HL-60 (cell line): ENCODE measurements around the gene ATPAF2.

ENCODE experiments used
- DNase-seq, 2 experiments: peaks; one replicate each; pipeline ENCODE4 v3.0.0-alpha.2; 2010 to 2020; ENCODE audit warnings: low read depth in 1 of 2, low spot score in 1 of 2
- H3K27ac ChIP-seq: fragments of 250-450 bp; sonication (Bioruptor Pico); replicated peaks from 2 replicates; pipeline ENCODE4 v1.5.1; 2020; ENCODE audit warnings: mild to moderate bottlenecking, moderate library complexity
- H3K27me3 ChIP-seq: fragments of 250-450 bp; sonication (Bioruptor Pico); 2 replicates; pipeline ENCODE4 v1.5.1; 2021; ENCODE audit warnings: mild to moderate bottlenecking, moderate library complexity; ENCODE audit not compliant: insufficient read depth, poor library complexity, severe bottlenecking
- H3K4me3 ChIP-seq: replicated peaks from 2 replicates; pipeline ENCODE4 v1.5.1; 2011; ENCODE audit warnings: mild to moderate bottlenecking, control low read depth, low read length; ENCODE audit not compliant: insufficient read depth
- CTCF ChIP-seq: IDR thresholded peaks from one replicate; pipeline ENCODE4 v1.5.1; 2011; ENCODE audit warnings: low read length, control low read depth, inconsistent platforms; ENCODE audit not compliant: insufficient read depth
- GABPA ChIP-seq: IDR thresholded peaks from 2 replicates; pipeline ENCODE4 v1.6.1; 2012; ENCODE audit warnings: low read depth
- POLR2AphosphoS5 ChIP-seq: IDR thresholded peaks from 2 replicates; pipeline ENCODE4 v1.6.1; 2012; ENCODE audit warnings: low read depth
- REST ChIP-seq: IDR thresholded peaks from 2 replicates; pipeline ENCODE4 v1.6.1; 2012; ENCODE audit warnings: low read depth; ENCODE audit not compliant: insufficient replicate concordance
- SPI1 ChIP-seq: IDR thresholded peaks from 2 replicates; pipeline ENCODE4 v1.6.1; 2012; ENCODE audit warnings: low read depth, mild to moderate bottlenecking, borderline replicate concordance

The ATPAF2 gene

GRCh38 chr17:18028114-18028951, 10.6 kb downstream of the ATPAF2 start:
- TF ChIP-seq REST (no peak), GABPA (no peak), POLR2AphosphoS5 (no peak)
- no peaks in the 10 kb centered on the region for H3K27me3 ChIP-seq
- DNase-seq, result no peak
- H3K4me3 ChIP-seq, result no peak overlapping the region
- no peak overlapping the region for H3K27ac ChIP-seq

GRCh38 chr17:18027280-18027679, 11.7 kb downstream of the ATPAF2 start:
- Histone ChIP-seq H3K4me3 (no peak overlapping the region), H3K27ac (no peak overlapping the region), H3K27me3 (no peaks in the 10 kb centered on the region)
- no peak for TF ChIP-seq SPI1
- no peak for TF ChIP-seq GABPA
- TF ChIP-seq POLR2AphosphoS5, result no peak
- no peak for TF ChIP-seq REST
- TF ChIP-seq CTCF, result no peak
- DNase-seq, result no peak

- H3K4me3 ChIP-seq, result no peak overlapping the region
- no peak overlapping the region for H3K27ac ChIP-seq
- H3K27me3 ChIP-seq, result no peaks in the 10 kb centered on the region
- TF ChIP-seq SPI1 (no peak), POLR2AphosphoS5 (no peak), CTCF (no peak), GABPA (no peak), REST (no peak)
- no peak for DNase-seq
Observed at GRCh38 chr17:18025945-18026776, 12.8 kb downstream of the ATPAF2 start.
